GM06990 (cell line): ENCODE data around the gene RNF148.

Experiments
- DNase-seq: peaks from one replicate; pipeline ENCODE4 v3.0.0-alpha.2; 2011; ENCODE audit not compliant: insufficient read length; ENCODE audit errors: extremely low read depth
- H3K27me3 ChIP-seq: replicated peaks from 2 replicates; pipeline ENCODE4 v1.6.0; 2011; ENCODE audit warnings: low read length; ENCODE audit not compliant: control insufficient read depth, insufficient read depth
- H3K36me3 ChIP-seq: 2 replicates; pipeline ENCODE4 v1.5.1; 2011; ENCODE audit warnings: low read length; ENCODE audit not compliant: control insufficient read depth, insufficient read depth
- H3K4me3 ChIP-seq: replicated peaks from 2 replicates; pipeline ENCODE4 v1.5.1; 2011; ENCODE audit warnings: low read depth, mild to moderate bottlenecking, control low read depth, low read length
- TF ChIP-seq, protein P1 (sequence below): IDR thresholded peaks from 2 replicates; pipeline ENCODE4 v1.5.1; 2011; ENCODE audit warnings: low read length, control low read depth, mild to moderate bottlenecking, inconsistent platforms; ENCODE audit not compliant: insufficient read depth, poor library complexity, severe bottlenecking

Gene RNF148

DNA sequence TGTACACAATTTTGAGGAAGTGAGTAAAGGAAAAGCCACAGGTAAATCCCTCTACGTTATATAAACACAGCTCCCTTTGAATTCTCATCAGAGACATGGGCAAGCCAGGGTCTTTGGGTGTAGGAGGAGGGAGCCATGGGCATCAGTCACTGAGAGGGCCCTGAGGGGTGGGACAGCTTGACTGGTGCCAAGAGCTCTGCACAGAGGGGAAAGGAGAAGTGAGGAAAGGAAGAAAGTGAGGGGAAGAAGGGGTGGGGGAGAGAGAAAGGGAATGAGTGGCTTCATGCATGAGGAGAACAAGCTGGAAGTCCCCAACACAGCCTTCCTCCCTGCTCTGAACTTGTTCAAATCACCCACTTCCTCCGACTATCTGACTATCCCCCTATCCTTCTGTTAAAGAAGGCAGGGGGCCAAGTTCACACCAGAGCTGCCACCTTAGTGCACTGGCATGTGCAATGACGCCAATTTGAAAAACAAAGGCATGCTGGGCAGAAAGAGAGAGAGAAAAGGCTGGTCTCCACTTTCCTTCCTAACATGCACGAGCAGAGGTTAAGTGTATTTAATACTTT, 16.4 kb upstream of the RNF148 start:
- Histone ChIP-seq H3K27me3 (no peaks in the 10 kb centered on the region), H3K36me3 (no peaks in the 10 kb centered on the region), H3K4me3 (no peak overlapping the region)
- TF ChIP-seq, protein P1, sequence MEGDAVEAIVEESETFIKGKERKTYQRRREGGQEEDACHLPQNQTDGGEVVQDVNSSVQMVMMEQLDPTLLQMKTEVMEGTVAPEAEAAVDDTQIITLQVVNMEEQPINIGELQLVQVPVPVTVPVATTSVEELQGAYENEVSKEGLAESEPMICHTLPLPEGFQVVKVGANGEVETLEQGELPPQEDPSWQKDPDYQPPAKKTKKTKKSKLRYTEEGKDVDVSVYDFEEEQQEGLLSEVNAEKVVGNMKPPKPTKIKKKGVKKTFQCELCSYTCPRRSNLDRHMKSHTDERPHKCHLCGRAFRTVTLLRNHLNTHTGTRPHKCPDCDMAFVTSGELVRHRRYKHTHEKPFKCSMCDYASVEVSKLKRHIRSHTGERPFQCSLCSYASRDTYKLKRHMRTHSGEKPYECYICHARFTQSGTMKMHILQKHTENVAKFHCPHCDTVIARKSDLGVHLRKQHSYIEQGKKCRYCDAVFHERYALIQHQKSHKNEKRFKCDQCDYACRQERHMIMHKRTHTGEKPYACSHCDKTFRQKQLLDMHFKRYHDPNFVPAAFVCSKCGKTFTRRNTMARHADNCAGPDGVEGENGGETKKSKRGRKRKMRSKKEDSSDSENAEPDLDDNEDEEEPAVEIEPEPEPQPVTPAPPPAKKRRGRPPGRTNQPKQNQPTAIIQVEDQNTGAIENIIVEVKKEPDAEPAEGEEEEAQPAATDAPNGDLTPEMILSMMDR, result no peak
- DNase-seq, result no peak

DNA sequence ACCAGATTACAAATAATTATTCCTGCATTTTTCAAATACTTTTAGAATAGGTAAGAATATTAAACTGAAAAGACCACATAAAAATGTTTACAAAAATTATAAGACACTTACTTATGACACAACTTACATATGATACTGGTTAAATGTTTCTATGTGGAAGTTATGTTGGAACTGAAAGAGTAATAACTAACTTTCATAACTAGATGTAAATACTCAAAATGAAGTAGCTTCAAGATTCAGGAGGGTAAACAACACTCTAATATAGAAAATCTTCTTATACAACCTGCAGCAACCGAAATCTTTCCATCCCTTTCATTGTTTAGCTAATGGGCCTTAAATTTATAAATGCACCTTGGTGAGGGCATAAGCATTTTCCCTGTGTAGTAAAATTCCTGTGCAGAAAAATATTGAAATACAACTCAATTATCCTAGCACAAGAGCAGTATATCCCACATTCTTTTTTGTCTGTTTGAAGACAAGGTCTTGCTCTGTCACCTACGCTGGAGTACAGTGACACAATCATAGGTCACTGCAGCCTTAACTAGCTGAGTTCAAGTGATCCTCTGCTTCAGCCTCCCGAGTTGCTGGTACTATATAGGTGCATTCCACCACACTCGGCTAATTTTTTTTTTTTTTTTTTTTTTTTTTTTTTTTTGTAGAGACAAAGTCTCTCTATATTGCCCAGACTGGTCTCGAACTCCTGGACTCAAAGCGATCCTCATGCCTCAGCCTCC, 14.8 kb upstream of the RNF148 start:
- Histone ChIP-seq H3K4me3 (no peak overlapping the region), H3K27me3 (no peaks in the 10 kb centered on the region), H3K36me3 (no peaks in the 10 kb centered on the region)
- TF ChIP-seq, protein P1, result no peak
- no peak for DNase-seq

DNA sequence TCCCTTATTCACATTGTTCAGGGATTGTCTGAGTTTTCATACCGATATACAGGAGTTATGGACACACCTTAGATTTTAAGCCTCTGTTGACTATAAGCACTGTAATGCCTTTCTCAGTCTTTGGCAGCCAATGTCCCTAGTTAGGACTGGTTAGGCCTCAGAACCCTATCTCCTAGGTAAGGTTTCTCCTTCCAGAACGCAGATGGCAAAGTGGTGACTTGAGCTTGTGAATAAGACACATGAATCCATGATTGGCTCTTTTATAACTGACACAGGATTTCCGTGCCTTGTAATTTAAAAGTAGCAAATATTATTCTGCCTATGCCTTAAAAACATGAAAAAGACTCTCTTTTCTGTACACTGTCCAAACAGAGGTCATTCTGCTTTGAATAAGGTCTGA, 12.5 kb upstream of the RNF148 start:
- no peaks in the 10 kb centered on the region for H3K27me3 ChIP-seq
- DNase-seq, result no peak
- H3K4me3 ChIP-seq, result no peak overlapping the region
- no peaks in the 10 kb centered on the region for H3K36me3 ChIP-seq
- TF ChIP-seq, protein P1, result no peak

DNA sequence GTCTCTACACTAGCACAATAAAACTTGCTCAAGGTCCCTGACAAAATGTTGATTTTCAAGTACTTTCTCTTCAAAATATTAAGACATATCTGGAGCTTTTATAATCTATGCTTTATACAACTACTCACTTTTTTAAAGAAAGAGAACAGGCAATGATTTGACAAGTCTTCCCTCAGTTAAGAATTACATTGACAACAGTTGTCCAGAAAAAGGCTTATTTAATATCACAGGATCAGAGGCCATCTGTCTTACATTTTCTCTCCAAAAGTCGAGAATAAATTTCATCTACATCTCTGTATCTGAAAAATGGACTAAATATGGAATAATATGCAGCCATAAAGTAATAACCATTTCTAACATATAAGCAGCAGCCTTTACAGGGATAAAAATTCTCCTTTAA, 8.2 kb upstream of the RNF148 start:
- Histone ChIP-seq H3K27me3 (no peaks in the 10 kb centered on the region), H3K36me3 (no peaks in the 10 kb centered on the region), H3K4me3 (no peak overlapping the region)
- DNase-seq, result no peak
- TF ChIP-seq, protein P1, result no peak

DNA sequence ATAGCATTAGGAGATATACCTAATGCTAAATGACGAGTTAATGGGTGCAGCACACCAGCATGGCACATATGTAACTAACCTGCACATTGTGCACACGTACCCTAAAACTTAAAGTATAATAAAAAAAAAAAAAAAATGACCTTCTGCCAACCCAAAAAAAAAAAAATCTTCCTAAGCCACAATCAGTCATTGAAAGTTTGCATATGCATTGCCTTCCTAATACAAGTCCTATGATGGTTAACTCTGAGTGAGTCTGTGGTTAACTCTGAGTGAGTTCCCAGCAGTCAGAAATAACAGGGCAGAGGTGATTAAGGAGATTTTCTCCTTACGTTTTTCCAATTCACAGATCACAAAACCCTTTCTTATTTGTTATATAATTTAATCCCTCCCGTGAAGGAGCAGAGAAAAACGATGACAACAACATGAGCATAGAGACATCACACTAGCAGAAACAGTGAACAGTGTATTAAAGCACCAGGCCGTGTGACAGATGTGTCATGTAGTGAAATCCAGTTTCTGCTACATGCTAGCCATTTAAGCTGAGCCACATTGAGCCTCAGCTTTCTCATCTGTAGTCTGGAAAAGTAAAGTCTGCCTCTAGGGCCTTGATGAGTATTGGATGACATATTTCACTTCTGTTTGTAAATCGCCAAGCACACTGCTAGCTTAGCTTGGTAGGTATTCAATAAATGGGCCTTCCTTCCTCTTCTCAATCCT, 7.4 kb upstream of the RNF148 start:
- H3K4me3 ChIP-seq, result no peak overlapping the region
- H3K36me3 ChIP-seq, result no peaks in the 10 kb centered on the region
- no peak for DNase-seq
- TF ChIP-seq, protein P1, result no peak
- H3K27me3 ChIP-seq, result no peaks in the 10 kb centered on the region
